Calu3 (cell line): ENCODE measurements around the gene SLC35E2B. TPM values are rescaled to one million over a fixed set of nuclear protein-coding genes. Genes with fewer than 3 reads are reported as not detected.

Experiments used
- BruUV-seq: library from RNA; stranded (reverse); fragments of 400-500 nt; replicated peaks from 2 replicates; lab custom pipeline; 2021; lab: Mats Ljungman, UMichigan
- CTCF ChIA-PET: fragments of 300-600 bp; sonication (Branson Sonifier 250); formaldehyde crosslinking; loops from one replicate; lab custom pipeline; 2022; ENCODE audit warnings: antibody characterized with exemption; lab: Charles Lee
- DNase-seq: peaks from one replicate; pipeline ENCODE4 v3.0.0; 2022
- H3K27ac Mint-ChIP-seq: one replicate; pipeline ENCODE4 v1.8.0; 2022; ENCODE audit warnings: mixed read lengths; ENCODE audit not compliant: unreplicated experiment
- H3K27me3 Mint-ChIP-seq: one replicate; pipeline ENCODE4 v1.8.0; 2022; ENCODE audit warnings: mixed read lengths; ENCODE audit not compliant: unreplicated experiment
- H3K36me3 Mint-ChIP-seq: one replicate; pipeline ENCODE4 v1.8.0; 2022; ENCODE audit warnings: mild to moderate bottlenecking, moderate library complexity, mixed read lengths; ENCODE audit not compliant: insufficient read depth, unreplicated experiment
- H3K4me1 Mint-ChIP-seq: one replicate; pipeline ENCODE4 v1.8.0; 2022; ENCODE audit warnings: mild to moderate bottlenecking, low read depth, mixed read lengths; ENCODE audit not compliant: unreplicated experiment
- H3K4me3 Mint-ChIP-seq: one replicate; pipeline ENCODE4 v1.8.0; 2022; ENCODE audit warnings: mild to moderate bottlenecking, low read depth, moderate library complexity, mixed read lengths; ENCODE audit not compliant: unreplicated experiment
- H3K9me3 Mint-ChIP-seq: one replicate; pipeline ENCODE4 v1.8.0; 2022; ENCODE audit warnings: low read depth, mixed read lengths; ENCODE audit not compliant: unreplicated experiment
- CTCF ChIP-seq: fragments of 200-600 bp; IDR thresholded peaks from one replicate; pipeline ENCODE4 v1.8.0; 2022; ENCODE audit warnings: antibody characterized with exemption; ENCODE audit not compliant: unreplicated experiment
- intact Hi-C: fragments of 100-400 bp; cut with micrococcal nuclease; formaldehyde crosslinking; loops from one replicate; pipeline ENCODE4 v1.10.0; 2022; ENCODE audit not compliant: unreplicated experiment
- total RNA-seq: library from RNA; stranded (reverse); gene quantifications from 2 replicates; pipeline ENCODE4 v1.2.3, GENCODE V29; 2022

Gene SLC35E2B
- total RNA-seq, 1 experiment from 2014 or later, result 39.3 TPM

GRCh38 chr1:1627829-1628753, 64.5 kb downstream of the SLC35E2B start:
- CTCF ChIA-PET, result no interaction called here
- no TSS peak for BruUV-seq

GRCh38 chr1:1627261-1627828, 65.2 kb downstream of the SLC35E2B start:
- CTCF ChIA-PET, result no interaction called here
- Mint-ChIP-seq H3K27ac (no peak overlapping the region), H3K9me3 (no peaks in the 10 kb centered on the region), H3K4me1 (no peaks in the 10 kb centered on the region), H3K36me3 (peaks cover 5% of the 10 kb centered on the region), H3K4me3 (no peak overlapping the region), H3K27me3 (no peaks in the 10 kb centered on the region)
- no peak for TF ChIP-seq CTCF
- DNase-seq, result no peak
- intact Hi-C loops, result no loop called here
- BruUV-seq, result no TSS peak

More at GRCh38 chr1:1627829-1628753, 64.5 kb downstream of the SLC35E2B start:
- Mint-ChIP-seq H3K27me3 (no peaks in the 10 kb centered on the region), H3K27ac (no peak overlapping the region), H3K36me3 (peaks cover 5% of the 10 kb centered on the region), H3K4me1 (no peaks in the 10 kb centered on the region), H3K9me3 (no peaks in the 10 kb centered on the region), H3K4me3 (no peak overlapping the region)
- DNase-seq, result no peak
- TF ChIP-seq CTCF, result no peak
- intact Hi-C loops, result no loop called here

- DNase-seq, result no peak
- CTCF ChIA-PET, result no interaction called here
- Mint-ChIP-seq H3K27ac (no peak overlapping the region), H3K4me3 (no peak overlapping the region), H3K27me3 (no peaks in the 10 kb centered on the region), H3K4me1 (no peaks in the 10 kb centered on the region), H3K9me3 (no peaks in the 10 kb centered on the region), H3K36me3 (peaks cover 5% of the 10 kb centered on the region)
- no peak for TF ChIP-seq CTCF
- intact Hi-C loops, result no loop called here
- no TSS peak for BruUV-seq
Observed at GRCh38 chr1:1626207-1627141, 66.1 kb downstream of the SLC35E2B start.

- Mint-ChIP-seq H3K36me3 (peaks cover 5% of the 10 kb centered on the region), H3K9me3 (no peaks in the 10 kb centered on the region), H3K4me1 (no peaks in the 10 kb centered on the region), H3K4me3 (no peak overlapping the region), H3K27ac (no peak overlapping the region), H3K27me3 (no peaks in the 10 kb centered on the region)
- no TSS peak for BruUV-seq
- no peak for DNase-seq
- no peak for TF ChIP-seq CTCF
- intact Hi-C loops, result no loop called here
- CTCF ChIA-PET, result no interaction called here
Observed at GRCh38 chr1:1625824-1626206, 66.8 kb downstream of the SLC35E2B start.
